Keratinocyte (primary cell): ENCODE results near the gene ITPR1.

Experiments
- CTCF ChIP-seq, 3 experiments: IDR thresholded peaks in 1 of 3; conservative IDR thresholded peaks in 1 of 3; optimal IDR thresholded peaks in 1 of 3; 2 replicates in 2 of 3; 3 replicates in 1 of 3; pipeline versions ENCODE3 to v1.5.1; 2011; ENCODE audit warnings: low read length in 3 of 3, mild to moderate bottlenecking in 3 of 3, moderate library complexity in 2 of 3, control low read depth in 1 of 3, inconsistent platforms in 1 of 3; ENCODE audit not compliant: insufficient read depth in 2 of 3; ENCODE audit errors: extremely low read depth in 1 of 3
- EZH2 ChIP-seq: IDR thresholded peaks from one replicate; pipeline ENCODE4 v1.6.1; 2012; ENCODE audit warnings: inconsistent platforms, mild to moderate bottlenecking, low read length, moderate library complexity

GRCh38 chr3:4548356-4548755 lies 55.2 kb downstream of the ITPR1 start:
- TF ChIP-seq CTCF (optimal IDR thresholded peaks at IDR 0.05 in 1 of 3, IDR thresholded peaks at IDR 0.05 in 1 of 3, conservative IDR thresholded peaks at IDR 0.05 in 1 of 3; ENCODE audit: extremely low read depth in 1 of 3, insufficient read depth in 2 of 3, low read length in 3 of 3), result no peak
- no peak for TF ChIP-seq EZH2
